ENCODE results near the gene DLGAP1. TPM values are rescaled to one million over a fixed set of nuclear protein-coding genes. Genes with fewer than 3 reads are reported as not detected.
A peak's percentile ranks its signal among the peaks of the same experiment; 100 is the strongest.
"Not testable (repeated sequence)": the region's sequence is repeated elsewhere in the genome, so short reads cannot be mapped to it uniquely, and the experiment has no call there.

DLGAP1 gene
- total RNA-seq, 4 donors from 2014 or later, result 1.2 to 1.4 (median 1.4) TPM

GRCh38 chr18:3584266-3584861 is 870.7 kb downstream of the DLGAP1 start:
- intact Hi-C loops (cut with DNase I), result no loop called here
- H3K27ac ChIP-seq (replicated peaks in 1 of 4), result no peak overlapping the region
- no peaks in the 10 kb centered on the region for H3K27me3 ChIP-seq
- WGBS, result 100% methylated on average over 2 of the region's 2 CpGs
- H3K9me3 ChIP-seq, result no peaks in the 10 kb centered on the region
- peak; percentile 45 for DNase-seq (ENCODE audit: extremely low spot score)
- no peaks in the 10 kb centered on the region for H3K36me3 ChIP-seq
- H3K4me3 ChIP-seq, result no peak overlapping the region
- H3K4me1 ChIP-seq, result peaks cover 0 to 4% (median 0%) of the 10 kb centered on the region in 4 donors
- TF ChIP-seq EP300 (IDR thresholded peaks at IDR 0.05), result no peak
- TF ChIP-seq POLR2A (IDR thresholded peaks at IDR 0.05; ENCODE audit: low read depth), result no peak
- TF ChIP-seq CTCF (IDR thresholded peaks at IDR 0.05), result no peak
- no peak for TF ChIP-seq POLR2AphosphoS5 (IDR thresholded peaks at IDR 0.05)

- 95% methylated on average over 7 of the region's 7 CpGs for WGBS
- Histone ChIP-seq H3K27me3 (no peaks in the 10 kb centered on the region), H3K4me1 (peaks cover 0 to 4% (median 0%) of the 10 kb centered on the region in 4 donors), H3K36me3 (no peaks in the 10 kb centered on the region), H3K27ac (replicated peaks in 1 of 4) (no peak overlapping the region), H3K9me3 (no peaks in the 10 kb centered on the region), H3K4me3 (no peak overlapping the region)
- intact Hi-C loops (cut with DNase I), result no loop called here
- peak; percentile 8 for DNase-seq (ENCODE audit: extremely low spot score)
- no peak for TF ChIP-seq CTCF (IDR thresholded peaks at IDR 0.05)
- TF ChIP-seq EP300 (IDR thresholded peaks at IDR 0.05), result no peak
- no peak for TF ChIP-seq POLR2AphosphoS5 (IDR thresholded peaks at IDR 0.05)
- TF ChIP-seq POLR2A (IDR thresholded peaks at IDR 0.05; ENCODE audit: low read depth), result no peak
Measured at GRCh38 chr18:3583873-3584247, 871.2 kb downstream of the DLGAP1 start.

GRCh38 chr18:3583106-3583872 is 871.8 kb downstream of the DLGAP1 start:
- DNase-seq (ENCODE audit: extremely low spot score); H3K27me3 ChIP-seq; H3K27ac ChIP-seq (replicated peaks in 1 of 4); H3K36me3 ChIP-seq; H3K4me3 ChIP-seq; H3K4me1 ChIP-seq; H3K9me3 ChIP-seq; intact Hi-C loops (cut with DNase I): not testable (repeated sequence)
- 83% methylated on average over 6 of the region's 7 CpGs for WGBS

GRCh38 chr18:3581890-3582289 is 873.2 kb downstream of the DLGAP1 start:
- 92% methylated on average over 13 of the region's 13 CpGs for WGBS
- Histone ChIP-seq H3K9me3 (no peaks in the 10 kb centered on the region), H3K27me3 (no peaks in the 10 kb centered on the region), H3K27ac (replicated peaks in 1 of 4) (no peak overlapping the region), H3K36me3 (no peaks in the 10 kb centered on the region), H3K4me1 (peaks cover 0 to 4% (median 0%) of the 10 kb centered on the region in 4 donors), H3K4me3 (no peak overlapping the region)
- no peak for TF ChIP-seq EP300 (IDR thresholded peaks at IDR 0.05)
- no peak for TF ChIP-seq POLR2AphosphoS5 (IDR thresholded peaks at IDR 0.05)
- TF ChIP-seq CTCF (IDR thresholded peaks at IDR 0.05), result no peak
- TF ChIP-seq POLR2A (IDR thresholded peaks at IDR 0.05; ENCODE audit: low read depth), result no peak
- peak; percentile 53 for DNase-seq (ENCODE audit: extremely low spot score)
- intact Hi-C loops (cut with DNase I), result no loop called here

GRCh38 chr18:3580523-3581025 is 874.5 kb downstream of the DLGAP1 start:
- H3K36me3 ChIP-seq; H3K4me1 ChIP-seq; intact Hi-C loops (cut with DNase I); H3K4me3 ChIP-seq; H3K27me3 ChIP-seq; DNase-seq (ENCODE audit: extremely low spot score); H3K27ac ChIP-seq (replicated peaks in 1 of 4); H3K9me3 ChIP-seq: not testable (repeated sequence)
- 91% methylated on average over 17 of the region's 22 CpGs for WGBS
